Measurements from ENCODE around the gene NUDCD3. TPM values are rescaled to one million over a fixed set of nuclear protein-coding genes. Genes with fewer than 3 reads are reported as not detected.

Gene NUDCD3
- total and polyA plus RNA-seq, 2 of the 8 experiments (the other 6 are each of a cell fraction or from before 2014, with no cell fraction given) = 35.2 to 93.7 TPM

GRCh38 chr7:44538093-44538797, 47.8 kb upstream of the NUDCD3 start:
- H3K4me2 ChIP-seq (ENCODE audit: insufficient read depth in 1 of 2, low read depth in 2 of 2, low read length in 2 of 2) = no peak overlapping the region
- no peak overlapping the region for H3K4me3 ChIP-seq (ENCODE audit: extremely low read depth in 1 of 4, insufficient read depth in 2 of 4, low read depth in 3 of 4, low read length in 4 of 4)
- H3K9ac ChIP-seq (replicated peaks in 1 of 4; ENCODE audit: extremely low read depth in 1 of 4, low read depth in 3 of 4, low read length in 3 of 4) = no peak overlapping the region
- H4K91ac ChIP-seq (replicated peaks; ENCODE audit: insufficient read length, low read length) = no peak overlapping the region
- no peaks in the 10 kb centered on the region for H3K9me3 ChIP-seq (ENCODE audit: insufficient read depth in 2 of 2, low read depth in 1 of 2, low read length in 1 of 2)
- no peak overlapping the region for H2BK12ac ChIP-seq (ENCODE audit: low read depth, low read length)
- 92% methylated on average over 17 of the region's 17 CpGs; no CpG with 5 or more reads in 1 of the 2 experiments for WGBS, 2 experiments (ENCODE audit: extremely low coverage in 1 of 2, insufficient coverage in 1 of 2, insufficient read length in 1 of 2, insufficient replicate concordance in 2 of 2, low coverage in 1 of 2, low lambda C conversion rate in 2 of 2, missing lambda C conversion rate in 1 of 2)
- H4K5ac ChIP-seq (ENCODE audit: insufficient read length, low read depth, low read length) = no peak overlapping the region
- no peaks in the 10 kb centered on the region for H3K36me3 ChIP-seq (ENCODE audit: control insufficient read depth in 2 of 4, insufficient read depth in 4 of 4, low read length in 3 of 4)
- FAIRE-seq = no peak
- H3K4me1 ChIP-seq (replicated peaks in 1 of 4; ENCODE audit: control insufficient read depth in 3 of 4, insufficient read depth in 4 of 4, low read length in 3 of 4) = no peaks in the 10 kb centered on the region
- ChIA-PET CTCF (ENCODE audit: partially characterized antibody) (interaction anchor here (1.0 to 10.0 kb wide), 2 partner anchors 26 to 27 kb away, joined by 4 to 98 read pairs; no protein-coding TSS in a partner anchor), POLR2A (ENCODE audit: partially characterized antibody) (interaction anchor here (1.2 to 1.4 kb wide), 2 partner anchors 21 to 23 kb away, joined by 3 to 4 read pairs; no protein-coding TSS in a partner anchor)
- no peak overlapping the region for H2BK120ac ChIP-seq (replicated peaks; ENCODE audit: low read depth, low read length)
- no peak overlapping the region for H3K23ac ChIP-seq (ENCODE audit: insufficient read length)
- no peak overlapping the region for H2AK5ac ChIP-seq (ENCODE audit: low read depth, low read length)
- TF ChIP-seq BACH1 (IDR thresholded peaks at IDR 0.05; ENCODE audit: low read length) (no peak), MAX (IDR thresholded peaks at IDR 0.05) (no peak), ATF3 (IDR thresholded peaks at IDR 0.05; ENCODE audit: insufficient read depth, low read depth, low read length) (no peak), E2F6 (IDR thresholded peaks at IDR 0.05) (no peak), SAP30 (IDR thresholded peaks at IDR 0.05; ENCODE audit: insufficient read depth, insufficient replicate concordance, low read length) (no peak), ZNF274 (IDR thresholded peaks at IDR 0.05; ENCODE audit: borderline replicate concordance, extremely low read depth, low read length) (no peak), POLR2AphosphoS5 (IDR thresholded peaks at IDR 0.05; ENCODE audit: low read depth, low read length) (no peak), TAF7 (optimal IDR thresholded peaks at IDR 0.05; ENCODE audit: borderline replicate concordance, low read depth, low read length) (no peak)
- no peak overlapping the region for H2AFZ ChIP-seq (ENCODE audit: low read length)
- H3K27me3 ChIP-seq (replicated peaks in 1 of 4; ENCODE audit: control insufficient read depth in 3 of 4, extremely low read depth in 1 of 4, insufficient read depth in 3 of 4, low read length in 3 of 4) = no peaks in the 10 kb centered on the region
- H3K23me2 ChIP-seq (ENCODE audit: low read depth, low read length) = no peaks in the 10 kb centered on the region
- no peak overlapping the region for H2BK5ac ChIP-seq (ENCODE audit: low read depth, low read length)
- no peaks in the 10 kb centered on the region for H3K79me1 ChIP-seq (ENCODE audit: low read depth, low read length)
- no peak overlapping the region for H4K8ac ChIP-seq (ENCODE audit: extremely low read depth, insufficient read depth, low read length)
- no peak for DNase-seq (ENCODE audit: low read depth in 1 of 2, low spot score in 2 of 2)
- no peaks in the 10 kb centered on the region for H4K20me1 ChIP-seq (replicated peaks in 1 of 2; ENCODE audit: control insufficient read depth in 1 of 2, insufficient read depth in 2 of 2, low read length in 2 of 2)
- H3K18ac ChIP-seq (ENCODE audit: extremely low read depth, low read length) = no peak overlapping the region
- no peak overlapping the region for H3K27ac ChIP-seq (ENCODE audit: low read depth, low read length)
- H3K56ac ChIP-seq (replicated peaks; ENCODE audit: insufficient read length, low read depth, low read length) = no peak overlapping the region
- H3K4ac ChIP-seq (replicated peaks; ENCODE audit: insufficient read length, low read depth, low read length) = no peak overlapping the region
- H2BK15ac ChIP-seq (ENCODE audit: low read length) = no peak overlapping the region
- no peak overlapping the region for H3K14ac ChIP-seq (ENCODE audit: insufficient read length)
- no peak overlapping the region for H2BK20ac ChIP-seq (ENCODE audit: low read length)
- no peaks in the 10 kb centered on the region for H3K79me2 ChIP-seq (ENCODE audit: control insufficient read depth in 1 of 2, insufficient read depth in 2 of 2, low read length in 2 of 2)

All from H1 (cell line).